22Rv1 (cell line): ENCODE measurements around the gene SPRR3.

Experiments
- H3K27ac ChIP-seq: fragments of 450-650 bp; 2 replicates; pipeline ENCODE4 v1.5.1; 2017
- CTCF ChIP-seq: fragments of 450-650 bp; IDR thresholded peaks from 2 replicates; pipeline ENCODE4 v1.5.1; 2017; ENCODE audit warnings: mild to moderate bottlenecking
- ZFX ChIP-seq: fragments of 450-650 bp; IDR thresholded peaks from 2 replicates; pipeline ENCODE4 v1.6.1; 2017; ENCODE audit warnings: antibody characterized with exemption, borderline replicate concordance

The SPRR3 gene

DNA sequence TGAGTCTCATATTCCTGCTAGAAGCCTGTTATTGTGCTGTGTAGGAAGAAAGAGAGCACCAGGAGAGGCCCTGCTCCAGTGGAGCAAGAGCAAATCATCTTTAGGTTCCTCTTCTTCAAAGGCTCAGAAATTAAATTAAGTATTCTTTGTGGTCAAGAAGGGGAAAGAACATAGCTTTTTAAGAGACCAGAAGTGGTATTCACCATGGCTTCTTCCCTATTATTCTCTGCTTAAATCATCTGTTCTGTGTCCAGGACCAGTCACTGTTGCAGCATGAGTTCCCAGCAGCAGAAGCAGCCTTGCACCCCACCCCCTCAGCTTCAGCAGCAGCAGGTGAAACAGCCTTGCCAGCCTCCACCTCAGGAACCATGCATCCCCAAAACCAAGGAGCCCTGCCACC is 30.5 kb downstream of the SPRR3 start:
- TF ChIP-seq CTCF (no peak), ZFX (no peak)
- no peak overlapping the region for H3K27ac ChIP-seq

GRCh38 chr1:153032677-153033308 is 31.2 kb downstream of the SPRR3 start:
- H3K27ac ChIP-seq: no peak overlapping the region

GRCh38 chr1:153035211-153035610 is 33.7 kb downstream of the SPRR3 start:
- H3K27ac ChIP-seq: no peak overlapping the region
- TF ChIP-seq ZFX (no peak), CTCF (no peak)

More at GRCh38 chr1:153032677-153033308, 31.2 kb downstream of the SPRR3 start:
- TF ChIP-seq ZFX: no peak
- peak; percentile 35 for TF ChIP-seq CTCF

DNA sequence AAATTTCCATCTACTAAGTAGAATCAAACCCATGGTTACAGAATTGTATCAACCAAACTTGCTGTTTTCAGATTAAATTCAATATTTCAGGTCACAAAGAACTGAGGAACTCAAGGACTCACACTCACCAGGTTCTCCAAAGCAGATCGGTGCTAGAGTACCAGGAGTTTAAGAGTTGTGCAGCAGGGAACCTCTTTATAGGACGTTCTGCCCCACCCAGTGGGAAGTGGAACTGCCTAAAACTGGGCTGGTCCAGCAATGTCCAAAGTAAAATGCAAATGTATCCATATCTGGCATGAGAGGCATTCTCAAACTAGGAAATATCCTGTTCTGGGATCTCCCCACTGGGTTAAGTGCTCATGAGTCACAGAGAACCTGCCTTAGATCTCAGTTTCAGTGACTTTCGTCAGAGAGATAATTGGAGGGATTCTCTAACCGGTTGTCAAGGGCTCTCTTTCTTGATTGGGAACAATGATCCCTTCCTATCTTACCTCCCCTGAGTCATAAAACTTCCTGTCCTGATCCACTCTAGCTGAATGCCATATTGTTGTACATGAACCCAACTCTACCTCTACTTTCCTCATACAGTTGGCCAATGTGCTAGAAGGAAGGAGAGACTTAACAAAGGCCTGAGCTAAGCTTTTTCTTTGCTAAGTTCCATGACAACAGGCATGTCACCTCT is 39.5 kb downstream of the SPRR3 start, which contains the start of gene SPRR2D:
Gene SPRR2D (minus strand): TSS at position 171 of the 682 bp plus-strand sequence. CDS start 774 bp downstream, outside the sequence.
- TF ChIP-seq CTCF (no peak), ZFX (no peak)
- no peak within 1 kb of the TSS for H3K27ac ChIP-seq

DNA sequence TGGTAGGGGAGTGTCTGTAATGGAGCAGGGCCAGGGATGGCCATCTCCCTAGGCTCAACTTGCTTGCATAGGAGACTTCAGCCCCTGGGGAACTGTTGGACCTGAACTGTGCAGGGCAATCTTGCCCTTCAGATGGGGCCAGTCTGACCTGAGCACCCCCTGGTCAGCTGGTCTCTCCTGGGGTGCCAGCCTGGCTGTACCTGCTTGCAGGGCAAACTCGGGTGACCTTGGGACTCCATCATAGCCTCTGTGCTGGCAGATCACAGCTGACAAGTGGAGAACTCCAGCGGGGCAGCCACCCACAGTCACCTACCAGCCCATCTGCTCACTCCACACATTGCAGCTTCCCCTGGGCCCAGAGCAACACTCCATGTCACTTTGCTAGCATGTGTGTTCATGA is 47.7 kb downstream of the SPRR3 start:
- TF ChIP-seq CTCF (no peak), ZFX (no peak)

More for the DNA sequence above, 47.7 kb downstream of the SPRR3 start:
- H3K27ac ChIP-seq: no peak overlapping the region
